PC-3 (cell line): ENCODE measurements around the gene LEF1. TPM values are rescaled to one million over a fixed set of nuclear protein-coding genes. Genes with fewer than 3 reads are reported as not detected.

Experiments
- ATAC-seq: fragments of 200-7000 bp; cut with Tn5 transposase; 2 replicates; pipeline ENCODE4 v1.9.1; 2020; ENCODE audit warnings: mild to moderate bottlenecking, moderate library complexity
- BruUV-seq: library from RNA; stranded (reverse); fragments of 400-500 nt; replicated peaks from 2 replicates; lab custom pipeline; 2021; lab: Mats Ljungman, UMichigan
- CTCF ChIA-PET: fragments of 300-600 bp; sonication (Branson Sonifier 250); formaldehyde crosslinking; loops from one replicate; lab custom pipeline; 2022; ENCODE audit warnings: antibody characterized with exemption; lab: Charles Lee
- POLR2A ChIA-PET: fragments of 300-600 bp; sonication (Branson Sonifier 250); formaldehyde crosslinking; loops from one replicate; lab custom pipeline; 2022; ENCODE audit warnings: antibody characterized with exemption; ENCODE audit not compliant: unreplicated experiment; lab: Charles Lee
- DNase-seq: peaks from one replicate; pipeline ENCODE4 v3.0.0-alpha.2; 2015
- H2AFZ ChIP-seq: fragments of 300-600 bp; sonication (generic); 2 replicates; pipeline ENCODE4 v1.6.0; 2016; ENCODE audit warnings: antibody characterized with exemption, low read length
- H3F3A ChIP-seq: fragments of 300-600 bp; sonication (generic); one replicate; pipeline ENCODE4 v1.6.0; 2017; ENCODE audit warnings: antibody characterized with exemption, low read length, control low read depth, mild to moderate bottlenecking; ENCODE audit not compliant: unreplicated experiment
- H3K27ac ChIP-seq: fragments of 300-600 bp; sonication (generic); 2 replicates; pipeline ENCODE4 v1.5.1; 2016; ENCODE audit warnings: mild to moderate bottlenecking, low read length
- H3K27me3 ChIP-seq: fragments of 300-600 bp; sonication (generic); 2 replicates; pipeline ENCODE4 v1.6.1; 2016; ENCODE audit warnings: low read length, mixed read lengths
- H3K36me3 ChIP-seq: fragments of 300-600 bp; sonication (generic); 2 replicates; pipeline ENCODE4 v1.6.1; 2016; ENCODE audit warnings: low read depth, mixed run types, low read length, mixed read lengths
- H3K4me1 ChIP-seq: fragments of 300-600 bp; sonication (generic); 2 replicates; pipeline ENCODE4 v1.5.1; 2016; ENCODE audit warnings: low read length; ENCODE audit not compliant: insufficient read depth
- H3K4me2 ChIP-seq: fragments of 300-600 bp; sonication (generic); 2 replicates; pipeline ENCODE4 v1.6.0; 2016; ENCODE audit warnings: low read length
- H3K4me3 ChIP-seq: fragments of 300-600 bp; sonication (generic); 2 replicates; pipeline ENCODE4 v1.5.1; 2016; ENCODE audit warnings: mild to moderate bottlenecking, low read length, mixed read lengths
- H3K79me2 ChIP-seq: fragments of 300-600 bp; sonication (generic); 2 replicates; pipeline ENCODE4 v1.6.1; 2017; ENCODE audit warnings: low read length, mixed read lengths
- H3K9ac ChIP-seq: fragments of 300-600 bp; sonication (generic); 2 replicates; pipeline ENCODE4 v1.6.0; 2016; ENCODE audit warnings: mild to moderate bottlenecking, low read length
- H3K9me2 ChIP-seq: fragments of 300-600 bp; sonication (generic); replicated peaks from 2 replicates; pipeline ENCODE4 v1.6.1; 2016; ENCODE audit warnings: mixed run types, low read length, mixed read lengths
- H3K9me3 ChIP-seq: fragments of 300-600 bp; sonication (generic); 2 replicates; pipeline ENCODE4 v1.6.1; 2016; ENCODE audit warnings: low read length, mixed read lengths
- H4K20me1 ChIP-seq: fragments of 300-600 bp; sonication (generic); 2 replicates; pipeline ENCODE4 v1.6.1; 2016; ENCODE audit warnings: low read length, mixed read lengths
- CTCF ChIP-seq: fragments of 300-600 bp; sonication (generic); conservative IDR thresholded peaks from 2 replicates; pipeline ENCODE4 v1.5.1; 2017; ENCODE audit warnings: antibody characterized with exemption, low read depth, mild to moderate bottlenecking, low read length
- EZH2 ChIP-seq: fragments of 300-600 bp; sonication (generic); IDR thresholded peaks from one replicate; pipeline ENCODE4 v1.6.1; 2017; ENCODE audit warnings: antibody characterized with exemption, mild to moderate bottlenecking, low read length; ENCODE audit not compliant: unreplicated experiment
- EZH2phosphoT487 ChIP-seq: fragments of 300-600 bp; sonication (generic); IDR thresholded peaks from 2 replicates; pipeline ENCODE4 v1.6.1; 2018; ENCODE audit warnings: mild to moderate bottlenecking, antibody characterized with exemption, low read length, borderline replicate concordance
- intact Hi-C: fragments of 100-400 bp; cut with micrococcal nuclease; formaldehyde crosslinking; loops from 2 replicates; pipeline ENCODE4 v1.9.0; 2023
- total RNA-seq: library from RNA; depleted of rRNA; stranded (reverse); fragments of >200 nt; gene quantifications from 2 replicates; pipeline ENCODE4 v1.2.3, GENCODE V29; 2014

The LEF1 gene
- total RNA-seq, 1 experiment from 2014 or later, result 2.4 TPM

- no peaks in the 10 kb centered on the region for H3K36me3 ChIP-seq
- intact Hi-C loops, result no loop called here
- no peaks in the 10 kb centered on the region for H3K79me2 ChIP-seq
- H3F3A ChIP-seq, result no peaks in the 10 kb centered on the region
- no peaks in the 10 kb centered on the region for H4K20me1 ChIP-seq
- H2AFZ ChIP-seq, result no peak overlapping the region
- no peaks in the 10 kb centered on the region for H3K9me3 ChIP-seq
- H3K4me1 ChIP-seq, result peaks cover 20% of the 10 kb centered on the region
- no peak overlapping the region for H3K4me2 ChIP-seq
- CTCF ChIA-PET, result no interaction called here
- no peak overlapping the region for H3K27ac ChIP-seq
- POLR2A ChIA-PET, result no interaction called here
- H3K27me3 ChIP-seq, result no peaks in the 10 kb centered on the region
- H3K9ac ChIP-seq, result no peak overlapping the region
- ATAC-seq (no peak), DNase-seq (no peak)
- no peaks in the 10 kb centered on the region for H3K9me2 ChIP-seq
- no TSS peak for BruUV-seq
- H3K4me3 ChIP-seq, result no peak overlapping the region
- TF ChIP-seq EZH2 (no peak), EZH2phosphoT487 (no peak), CTCF (no peak)
These were observed 119.7 kb downstream of the LEF1 start for GRCh38 chr4:108048997-108049396.

GRCh38 chr4:108048157-108048556, 120.6 kb downstream of the LEF1 start:
- intact Hi-C loops, result no loop called here
- no TSS peak for BruUV-seq
- no peak overlapping the region for H3K4me2 ChIP-seq
- H3K9me3 ChIP-seq, result no peaks in the 10 kb centered on the region
- TF ChIP-seq EZH2phosphoT487 (no peak), CTCF (no peak), EZH2 (no peak)
- no peak overlapping the region for H3K9ac ChIP-seq
- H3K27me3 ChIP-seq, result no peaks in the 10 kb centered on the region
- H2AFZ ChIP-seq, result no peak overlapping the region
- no peak overlapping the region for H3K27ac ChIP-seq
- H4K20me1 ChIP-seq, result no peaks in the 10 kb centered on the region
- ChIA-PET POLR2A (no interaction called here), CTCF (interaction anchor here (0.7 kb wide), 1 partner anchor 297 kb away, joined by 3 read pairs; no protein-coding TSS in a partner anchor)
- no peaks in the 10 kb centered on the region for H3F3A ChIP-seq
- H3K79me2 ChIP-seq, result no peaks in the 10 kb centered on the region
- DNase-seq (no peak), ATAC-seq (no peak)
- H3K4me1 ChIP-seq, result peaks cover 20% of the 10 kb centered on the region
- H3K36me3 ChIP-seq, result no peaks in the 10 kb centered on the region
- no peaks in the 10 kb centered on the region for H3K9me2 ChIP-seq
- H3K4me3 ChIP-seq, result no peak overlapping the region

GRCh38 chr4:108047199-108047598, 121.5 kb downstream of the LEF1 start:
- CTCF ChIA-PET, result no interaction called here

More at GRCh38 chr4:108047199-108047598, 121.5 kb downstream of the LEF1 start:
- H3F3A ChIP-seq, result no peaks in the 10 kb centered on the region
- DNase-seq (no peak), ATAC-seq (no peak)
- H3K9me3 ChIP-seq, result no peaks in the 10 kb centered on the region
- H3K4me2 ChIP-seq, result no peak overlapping the region
- H2AFZ ChIP-seq, result no peak overlapping the region
- TF ChIP-seq CTCF (no peak), EZH2 (no peak), EZH2phosphoT487 (no peak)
- no peaks in the 10 kb centered on the region for H3K9me2 ChIP-seq
- H3K27me3 ChIP-seq, result no peaks in the 10 kb centered on the region
- no peaks in the 10 kb centered on the region for H3K79me2 ChIP-seq
- BruUV-seq, result no TSS peak
- POLR2A ChIA-PET, result no interaction called here
- H3K4me1 ChIP-seq, result peaks cover 20% of the 10 kb centered on the region
- no peaks in the 10 kb centered on the region for H4K20me1 ChIP-seq
- intact Hi-C loops, result no loop called here
- no peak overlapping the region for H3K9ac ChIP-seq
- no peak overlapping the region for H3K27ac ChIP-seq
- no peak overlapping the region for H3K4me3 ChIP-seq
- no peaks in the 10 kb centered on the region for H3K36me3 ChIP-seq
